ENCODE results near the gene BRI3.
A peak's percentile ranks its signal among the peaks of the same experiment; 100 is the strongest.

Gene BRI3

DNA sequence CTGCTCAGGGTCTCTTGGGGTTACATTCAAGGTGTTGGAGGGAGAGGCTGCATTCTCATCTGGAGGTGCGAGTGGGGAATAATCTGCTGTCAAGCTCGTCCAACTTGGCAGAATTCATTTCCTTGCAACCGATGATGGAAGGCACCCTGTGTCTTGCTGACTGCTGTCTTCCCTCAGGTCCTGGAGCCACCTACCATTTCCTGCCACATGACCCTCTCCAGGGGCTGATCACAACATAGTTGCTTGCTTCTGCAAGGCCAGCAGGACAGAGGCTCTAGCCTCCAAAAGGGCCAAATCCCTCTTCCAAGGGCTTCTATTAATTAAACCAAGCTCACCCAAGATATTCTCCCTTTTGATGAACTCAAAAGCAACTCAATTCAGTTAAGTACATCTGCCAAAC, 14.2 kb upstream of the BRI3 start:
- no peaks in the 10 kb centered on the region for H3K36me3 ChIP-seq (replicated peaks)
- no peaks in the 10 kb centered on the region for H3K27me3 ChIP-seq (ENCODE audit: low read depth)
- DNase-seq (ENCODE audit: low spot score in 2 of 2) = no peak
- in situ Hi-C loops (cut with MboI; ENCODE audit: low sequenced_read_pairs) = no loop called here
- no peaks in the 10 kb centered on the region for H3K9me3 ChIP-seq
- H3K4me3 ChIP-seq = no peak overlapping the region
- no peaks in the 10 kb centered on the region for H3K4me1 ChIP-seq

DNA sequence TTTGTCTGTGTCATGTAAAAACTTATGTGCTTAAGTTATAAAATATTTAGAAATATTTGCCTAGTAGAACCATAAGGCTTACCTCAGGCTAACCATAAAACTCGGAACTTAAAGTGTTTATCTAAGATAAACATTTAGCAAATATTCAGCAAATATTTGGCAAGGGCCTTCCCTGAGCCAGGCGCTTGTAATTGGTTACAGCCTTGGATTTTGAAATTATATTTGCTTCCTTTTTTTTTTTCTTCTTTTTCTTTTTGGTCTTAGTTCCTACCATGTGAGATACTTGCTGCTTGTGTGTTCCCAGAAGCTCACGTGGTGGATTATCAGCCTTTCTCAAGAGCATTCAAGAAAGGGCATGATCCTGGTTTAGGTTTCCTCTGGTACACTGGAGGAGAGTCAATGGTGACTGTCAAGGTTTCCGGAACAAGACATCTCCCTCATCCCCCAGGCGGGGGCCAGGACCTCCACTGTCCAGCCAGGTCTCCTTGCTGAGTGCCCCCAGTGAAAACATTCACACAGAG, 5.2 kb upstream of the BRI3 start:
- Histone ChIP-seq H3K36me3 (replicated peaks) (no peaks in the 10 kb centered on the region), H3K4me1 (peaks cover 4% of the 10 kb centered on the region; the same call in 1 of the 2 replicates), H3K27me3 (ENCODE audit: low read depth) (no peaks in the 10 kb centered on the region), H3K9me3 (no peaks in the 10 kb centered on the region), H3K4me3 (no peak overlapping the region)
- DNase-seq (ENCODE audit: low spot score in 2 of 2) = no peak
- in situ Hi-C loops (cut with MboI; ENCODE audit: low sequenced_read_pairs) = no loop called here

DNA sequence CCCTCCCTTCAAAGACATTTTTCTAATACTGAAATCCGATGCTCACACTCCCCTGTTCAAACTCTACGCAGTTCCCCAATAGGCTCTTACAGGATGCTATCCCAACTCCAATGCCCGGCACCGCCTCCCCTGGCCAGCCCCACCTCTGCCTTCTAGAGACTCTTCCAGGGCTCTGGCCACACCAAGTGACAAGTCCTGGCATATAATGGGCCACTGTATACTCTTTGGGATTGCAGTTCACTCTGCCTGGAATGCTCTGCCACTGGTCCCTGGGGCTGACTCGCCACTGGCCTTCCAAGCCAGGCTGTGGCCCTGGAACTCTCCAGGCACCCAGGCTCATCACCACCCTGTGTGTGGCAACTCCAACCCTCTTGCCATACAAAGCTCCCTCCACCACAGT, 3.1 kb upstream of the BRI3 start:
- Histone ChIP-seq H3K9me3 (no peaks in the 10 kb centered on the region), H3K27me3 (ENCODE audit: low read depth) (no peaks in the 10 kb centered on the region), H3K36me3 (replicated peaks) (peaks cover 5% of the 10 kb centered on the region), H3K4me3 (no peak overlapping the region), H3K4me1 (peaks cover 6% of the 10 kb centered on the region)
- no peak for DNase-seq (ENCODE audit: low spot score in 2 of 2)
- in situ Hi-C loops (cut with MboI; ENCODE audit: low sequenced_read_pairs) = no loop called here

DNA sequence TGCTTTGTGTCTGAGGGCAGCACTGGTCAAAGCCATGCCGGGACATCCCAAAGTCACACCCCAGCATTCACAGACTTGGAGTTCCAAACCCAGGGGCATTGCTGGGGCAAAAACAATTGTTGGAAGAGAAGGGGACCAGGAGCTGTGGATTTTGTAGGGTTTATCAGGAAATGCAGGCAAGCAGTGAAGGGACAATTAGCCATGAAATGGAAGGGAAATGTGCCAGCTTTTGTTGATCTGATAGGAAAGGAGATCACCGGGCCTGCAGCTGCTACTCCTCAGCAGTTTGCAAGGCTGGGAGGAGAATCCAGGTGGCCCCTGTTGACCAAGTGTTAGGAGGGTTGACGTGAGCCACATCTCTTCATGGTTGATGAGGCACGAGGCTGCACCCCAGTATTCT, 2.5 kb upstream of the BRI3 start:
- no peak overlapping the region for H3K4me3 ChIP-seq
- H3K4me1 ChIP-seq = peaks cover 6% of the 10 kb centered on the region
- in situ Hi-C loops (cut with MboI; ENCODE audit: low sequenced_read_pairs) = no loop called here
- H3K36me3 ChIP-seq (replicated peaks) = peaks cover 10% of the 10 kb centered on the region
- H3K27me3 ChIP-seq (ENCODE audit: low read depth) = no peaks in the 10 kb centered on the region
- H3K9me3 ChIP-seq = no peaks in the 10 kb centered on the region
- no peak for DNase-seq (ENCODE audit: low spot score in 2 of 2)

DNA sequence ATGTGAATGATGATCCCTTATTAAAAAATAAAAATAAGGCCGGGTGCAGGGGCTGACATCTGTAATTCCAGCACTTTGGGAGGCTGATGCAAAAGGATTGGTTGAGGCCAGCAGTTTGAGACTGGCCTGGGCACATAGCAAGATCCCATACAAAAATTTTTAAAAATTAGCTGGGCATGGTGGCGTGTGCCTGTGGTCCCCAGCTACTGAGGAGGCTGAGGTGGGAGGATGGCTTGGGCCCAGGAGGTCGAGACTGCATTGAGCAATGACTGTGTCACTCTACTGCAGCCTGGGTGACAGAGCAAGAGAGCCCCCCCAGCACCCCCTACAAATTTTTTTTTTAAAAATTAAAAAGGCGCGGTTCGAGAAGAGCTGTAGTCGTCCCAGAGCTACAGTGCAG, 1.2 kb upstream of the BRI3 start:
- Histone ChIP-seq H3K9me3 (no peaks in the 10 kb centered on the region), H3K36me3 (replicated peaks) (peaks cover 17% of the 10 kb centered on the region), H3K4me3 (no peak overlapping the region), H3K27me3 (ENCODE audit: low read depth) (no peaks in the 10 kb centered on the region), H3K4me1 (peaks cover 6% of the 10 kb centered on the region)
- in situ Hi-C loops (cut with MboI; ENCODE audit: low sequenced_read_pairs) = no loop called here
- no peak for DNase-seq (ENCODE audit: low spot score in 2 of 2)

DNA sequence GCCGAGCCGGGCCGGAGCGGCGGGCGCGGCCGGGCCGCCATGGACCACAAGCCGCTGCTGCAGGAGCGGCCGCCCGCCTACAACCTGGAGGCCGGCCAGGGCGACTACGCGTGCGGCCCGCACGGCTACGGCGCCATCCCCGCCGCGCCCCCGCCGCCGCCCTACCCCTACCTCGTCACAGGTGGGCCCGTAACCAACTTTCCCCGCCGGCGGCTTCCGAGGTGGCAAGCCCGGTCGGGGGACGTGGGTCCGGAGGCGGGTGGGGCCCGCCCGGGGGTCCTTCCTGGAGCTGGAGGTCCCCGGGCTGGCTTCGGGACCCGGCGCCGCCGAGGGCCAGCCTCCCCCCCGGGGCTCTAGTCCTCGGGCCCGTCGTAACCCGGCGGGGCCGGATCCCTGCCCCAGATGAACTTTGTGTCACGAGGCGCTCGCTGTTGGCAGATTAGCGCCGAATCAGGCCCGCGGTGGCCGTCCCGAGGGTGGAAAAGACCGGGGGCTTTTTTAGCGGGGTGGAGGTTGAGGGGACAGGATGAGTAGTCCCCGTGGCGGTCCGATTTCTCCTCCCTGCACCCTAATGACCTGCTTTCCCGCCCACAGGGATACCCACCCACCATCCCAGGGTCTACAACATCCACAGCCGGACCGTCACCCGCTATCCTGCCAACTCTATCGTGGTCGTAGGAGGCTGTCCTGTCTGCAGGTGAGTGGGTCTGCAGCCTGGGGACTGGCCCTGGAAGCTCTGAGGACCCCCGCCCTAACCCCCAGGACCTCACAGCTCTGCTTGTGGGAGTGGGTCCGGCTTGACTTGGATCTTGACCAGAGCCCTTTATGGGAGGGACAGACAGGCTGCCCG, 496 bp downstream of the BRI3 start:
- H3K4me3 ChIP-seq = peak overlapping the region; percentile 71
- H3K4me1 ChIP-seq = peaks cover 6% of the 10 kb centered on the region
- in situ Hi-C loops (cut with MboI; ENCODE audit: low sequenced_read_pairs) = no loop called here
- DNase-seq (ENCODE audit: low spot score in 2 of 2) = peak in 1 of 2 experiments; percentile 48
- H3K27me3 ChIP-seq (ENCODE audit: low read depth) = no peaks in the 10 kb centered on the region
- H3K36me3 ChIP-seq (replicated peaks) = peaks cover 21% of the 10 kb centered on the region
- H3K9me3 ChIP-seq = no peaks in the 10 kb centered on the region

DNA sequence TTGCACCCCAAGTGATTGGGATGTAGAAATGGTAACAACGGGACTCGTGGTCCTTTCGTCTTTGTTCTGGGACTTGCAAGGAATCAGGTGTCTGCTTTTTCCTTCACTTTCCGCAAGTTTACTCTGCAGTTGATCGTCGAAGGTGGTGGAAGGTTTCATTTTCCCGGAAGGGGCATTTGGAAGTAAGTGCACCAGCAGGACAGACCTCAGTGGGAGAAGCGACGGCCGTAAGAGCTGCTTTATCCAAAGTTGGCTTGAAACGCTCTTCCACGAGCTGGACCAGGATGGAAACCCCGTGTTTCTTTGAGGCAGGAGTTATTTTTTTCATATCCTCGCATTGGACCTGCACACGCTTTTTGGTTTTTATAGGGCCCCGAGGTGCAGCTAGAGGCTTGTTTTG, 1.2 kb downstream of the BRI3 start:
- Histone ChIP-seq H3K4me3 (peak overlapping the region; percentile 71), H3K9me3 (no peaks in the 10 kb centered on the region), H3K4me1 (peaks cover 6% of the 10 kb centered on the region), H3K36me3 (replicated peaks) (peaks cover 22% of the 10 kb centered on the region), H3K27me3 (ENCODE audit: low read depth) (no peaks in the 10 kb centered on the region)
- in situ Hi-C loops (cut with MboI; ENCODE audit: low sequenced_read_pairs) = no loop called here
- no peak for DNase-seq (ENCODE audit: low spot score in 2 of 2)

DNA sequence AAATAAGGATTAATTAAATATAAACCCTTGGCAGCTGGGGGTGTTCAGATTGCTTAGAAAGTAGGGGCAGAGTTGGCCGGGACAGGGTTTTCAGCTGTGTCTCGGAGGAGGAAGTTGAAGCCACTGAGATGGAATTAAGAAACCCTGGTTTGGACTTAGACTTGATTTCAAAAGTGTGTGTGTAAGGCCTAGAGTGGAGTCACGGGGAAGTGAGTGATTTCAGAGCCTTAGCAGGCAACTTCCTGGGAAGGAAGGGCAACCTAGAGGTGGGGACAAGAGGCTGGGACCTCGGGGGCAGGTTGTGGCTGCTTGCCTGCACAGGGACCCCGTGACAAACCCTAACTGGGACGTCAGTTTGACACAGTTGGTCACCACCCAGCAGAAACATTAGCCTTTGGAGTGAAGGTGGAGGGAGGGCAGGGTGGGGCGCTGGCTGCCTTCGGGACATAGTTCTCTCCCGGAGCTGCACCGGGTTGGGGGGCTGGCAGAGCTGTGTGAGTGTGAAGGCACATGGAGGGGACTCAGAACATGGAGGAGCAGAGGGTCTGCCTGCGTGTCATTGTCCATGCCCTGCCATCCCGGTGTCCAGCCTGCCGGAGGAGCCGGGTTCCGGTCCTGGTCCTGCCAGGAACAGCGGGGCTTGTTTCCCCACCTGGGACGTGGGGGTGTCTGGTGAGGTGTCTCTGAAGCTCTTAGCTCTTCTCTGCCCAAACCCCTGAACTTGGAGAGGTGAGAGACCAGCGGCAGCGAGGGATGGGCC, 1.8 kb downstream of the BRI3 start:
- DNase-seq (ENCODE audit: low spot score in 2 of 2) = no peak
- H3K36me3 ChIP-seq (replicated peaks) = peaks cover 28% of the 10 kb centered on the region
- in situ Hi-C loops (cut with MboI; ENCODE audit: low sequenced_read_pairs) = no loop called here

DNA sequence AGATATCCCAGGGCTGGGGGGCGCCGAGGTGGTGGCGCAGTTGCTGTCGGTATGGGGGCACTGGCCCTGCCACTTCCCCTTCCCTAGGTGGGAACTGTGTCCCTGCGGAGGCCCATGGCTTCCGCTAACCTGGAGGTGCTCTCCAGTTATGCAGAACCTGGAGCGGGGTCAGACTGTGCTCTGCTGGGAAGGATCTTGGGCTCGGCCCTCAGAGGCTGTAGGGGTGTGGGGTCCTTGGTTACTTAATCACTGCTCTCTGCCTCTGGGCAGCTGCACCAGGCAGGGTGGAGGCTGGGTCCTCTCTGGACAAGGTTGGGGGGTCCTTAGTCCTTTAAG, 2.4 kb downstream of the BRI3 start:
- in situ Hi-C loops (cut with MboI; ENCODE audit: low sequenced_read_pairs) = no loop called here
- no peak for DNase-seq (ENCODE audit: low spot score in 2 of 2)
- Histone ChIP-seq H3K9me3 (no peaks in the 10 kb centered on the region), H3K27me3 (ENCODE audit: low read depth) (no peaks in the 10 kb centered on the region), H3K4me1 (peaks cover 6% of the 10 kb centered on the region), H3K4me3 (peak overlapping the region; percentile 71; the same call in 1 of the 2 replicates), H3K36me3 (replicated peaks) (peaks cover 28% of the 10 kb centered on the region)

More for the DNA sequence above, 1.8 kb downstream of the BRI3 start:
- H3K9me3 ChIP-seq = no peaks in the 10 kb centered on the region
- H3K4me3 ChIP-seq = peak overlapping the region; percentile 71
- H3K27me3 ChIP-seq (ENCODE audit: low read depth) = no peaks in the 10 kb centered on the region
- peaks cover 6% of the 10 kb centered on the region for H3K4me1 ChIP-seq

DNA sequence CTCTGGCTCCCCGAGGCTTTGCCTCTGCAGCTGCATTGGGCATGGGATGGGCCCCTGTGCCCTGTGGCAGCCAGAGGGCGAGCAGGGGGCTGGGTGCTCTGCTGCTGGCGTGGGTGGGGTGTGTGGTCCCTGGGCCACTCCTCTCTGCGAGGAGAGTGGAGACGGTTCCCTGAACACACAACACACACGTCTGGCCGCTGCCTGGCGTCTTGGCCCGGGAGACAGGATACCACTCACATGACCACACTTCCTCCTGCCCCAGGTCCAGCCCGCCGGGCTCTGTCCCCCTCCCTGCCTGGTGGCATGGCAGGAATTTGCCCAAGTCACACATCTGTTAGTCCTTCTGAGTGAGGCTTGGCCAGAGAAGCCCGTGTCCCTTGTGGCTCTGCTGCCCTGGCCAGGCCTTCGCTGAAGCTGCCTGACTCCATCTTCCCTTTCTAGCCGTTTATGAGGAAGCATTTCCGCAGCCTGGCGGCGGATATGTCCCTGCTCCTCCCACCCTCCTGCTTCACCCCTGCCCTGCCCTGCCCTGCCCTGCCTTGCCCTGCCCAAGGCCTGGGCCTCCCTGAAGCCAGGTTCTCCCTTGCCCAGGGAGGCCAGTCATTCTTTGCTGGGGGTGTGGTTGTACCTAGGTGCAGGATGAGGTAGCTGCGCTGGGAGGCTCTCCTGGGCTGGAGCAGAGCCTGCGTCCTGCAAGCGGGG, 3.0 kb downstream of the BRI3 start:
- in situ Hi-C loops (cut with MboI; ENCODE audit: low sequenced_read_pairs) = no loop called here
- Histone ChIP-seq H3K9me3 (no peaks in the 10 kb centered on the region), H3K36me3 (replicated peaks) (peaks cover 29% of the 10 kb centered on the region), H3K27me3 (ENCODE audit: low read depth) (no peaks in the 10 kb centered on the region), H3K4me3 (no peak overlapping the region), H3K4me1 (peaks cover 6% of the 10 kb centered on the region)
- DNase-seq (ENCODE audit: low spot score in 2 of 2) = no peak

DNA sequence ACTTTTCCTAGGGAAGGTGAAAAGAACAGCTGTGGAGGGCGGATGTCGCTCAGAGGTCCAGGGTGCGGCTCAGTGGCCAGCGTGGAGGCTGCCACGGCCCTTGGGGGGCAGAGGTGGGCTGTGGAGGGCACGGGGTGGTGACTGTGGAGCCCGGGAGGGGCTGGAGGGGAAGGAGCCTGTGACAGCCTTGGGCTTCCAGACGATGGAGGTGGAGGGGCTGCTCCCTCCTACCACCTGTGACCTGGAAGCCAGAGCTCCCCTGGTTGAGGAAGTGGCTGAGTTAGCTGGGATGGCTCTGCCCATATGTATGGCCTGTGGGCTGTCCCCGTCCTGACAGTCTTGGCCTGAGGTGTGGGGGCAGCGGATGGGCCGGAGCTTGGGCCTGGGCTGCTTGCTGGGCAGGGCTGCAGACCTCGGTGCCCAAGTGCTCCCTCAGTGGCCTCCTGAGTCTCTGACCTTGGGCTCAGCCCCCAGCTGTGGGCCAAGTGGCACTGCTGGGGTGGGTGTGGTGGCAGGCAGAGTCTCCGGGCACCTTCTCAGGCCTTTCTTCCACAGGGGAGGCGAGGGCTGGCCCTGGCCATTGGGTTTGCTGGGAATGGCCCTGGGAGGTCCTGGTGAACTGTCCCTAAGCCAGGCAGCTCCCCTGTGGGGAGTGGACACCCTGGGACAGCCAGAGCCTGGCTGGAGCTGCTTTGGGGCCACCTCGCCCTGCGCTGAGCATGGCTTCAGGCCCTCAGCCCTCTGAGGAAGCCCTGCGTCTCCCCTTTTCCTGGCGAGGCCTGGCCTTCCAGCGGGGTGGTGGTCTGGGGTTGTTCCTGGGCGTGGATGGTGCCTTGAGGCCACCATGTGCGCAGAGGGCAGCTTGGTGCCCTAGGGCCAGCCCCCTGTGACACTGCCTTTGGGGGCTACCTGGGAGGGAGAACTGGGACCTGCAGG, 3.9 kb downstream of the BRI3 start:
- no peaks in the 10 kb centered on the region for H3K27me3 ChIP-seq (ENCODE audit: low read depth)
- DNase-seq (ENCODE audit: low spot score in 2 of 2) = no peak

DNA sequence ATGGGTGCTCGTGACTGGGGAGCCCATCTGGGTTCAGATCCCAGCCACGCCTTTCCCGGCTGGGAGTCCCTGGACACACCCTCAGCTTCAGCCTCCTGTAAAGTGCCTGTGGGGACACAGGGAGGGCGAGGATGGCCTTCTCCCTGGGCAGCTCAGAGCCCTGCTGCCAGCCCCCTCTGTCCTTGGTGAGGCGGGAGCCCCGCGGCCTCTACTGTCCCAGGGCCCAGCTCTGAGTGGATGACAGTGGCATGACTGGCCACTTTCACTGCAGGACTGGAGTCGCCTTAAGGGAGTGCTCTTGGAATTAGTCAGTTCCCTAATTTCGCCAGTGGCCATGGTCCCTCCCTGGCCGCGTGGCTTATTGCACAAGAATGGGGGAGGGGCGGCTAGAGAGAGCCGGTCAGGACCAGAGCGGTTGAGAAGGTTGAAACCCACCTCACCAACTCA, 4.6 kb downstream of the BRI3 start:
- in situ Hi-C loops (cut with MboI; ENCODE audit: low sequenced_read_pairs) = no loop called here
- peaks cover 9% of the 10 kb centered on the region for H3K4me1 ChIP-seq
- no peak for DNase-seq (ENCODE audit: low spot score in 2 of 2)
- peaks cover 31% of the 10 kb centered on the region for H3K36me3 ChIP-seq (replicated peaks)
- no peak overlapping the region for H3K4me3 ChIP-seq
- no peaks in the 10 kb centered on the region for H3K27me3 ChIP-seq (ENCODE audit: low read depth)
- H3K9me3 ChIP-seq = no peaks in the 10 kb centered on the region

More for the DNA sequence above, 3.9 kb downstream of the BRI3 start:
- H3K36me3 ChIP-seq (replicated peaks) = peaks cover 31% of the 10 kb centered on the region
- H3K4me3 ChIP-seq = no peak overlapping the region
- peaks cover 7% of the 10 kb centered on the region for H3K4me1 ChIP-seq
- in situ Hi-C loops (cut with MboI; ENCODE audit: low sequenced_read_pairs) = no loop called here
- no peaks in the 10 kb centered on the region for H3K9me3 ChIP-seq

Measured in HAP-1 (cell line).